GM18511 (cell line): ENCODE data around the gene SLC22A2.
"Not testable (repeated sequence)": the region's sequence is repeated elsewhere in the genome, so short reads cannot be mapped to it uniquely, and the experiment has no call there.

Experiments
- ATAC-seq: cut with Tn5 transposase; IDR thresholded peaks from one replicate; pipeline ENCODE4 v1.9.1; 2021; ENCODE audit warnings: mild to moderate bottlenecking, moderate library complexity; ENCODE audit not compliant: unreplicated experiment

SLC22A2 gene

DNA sequence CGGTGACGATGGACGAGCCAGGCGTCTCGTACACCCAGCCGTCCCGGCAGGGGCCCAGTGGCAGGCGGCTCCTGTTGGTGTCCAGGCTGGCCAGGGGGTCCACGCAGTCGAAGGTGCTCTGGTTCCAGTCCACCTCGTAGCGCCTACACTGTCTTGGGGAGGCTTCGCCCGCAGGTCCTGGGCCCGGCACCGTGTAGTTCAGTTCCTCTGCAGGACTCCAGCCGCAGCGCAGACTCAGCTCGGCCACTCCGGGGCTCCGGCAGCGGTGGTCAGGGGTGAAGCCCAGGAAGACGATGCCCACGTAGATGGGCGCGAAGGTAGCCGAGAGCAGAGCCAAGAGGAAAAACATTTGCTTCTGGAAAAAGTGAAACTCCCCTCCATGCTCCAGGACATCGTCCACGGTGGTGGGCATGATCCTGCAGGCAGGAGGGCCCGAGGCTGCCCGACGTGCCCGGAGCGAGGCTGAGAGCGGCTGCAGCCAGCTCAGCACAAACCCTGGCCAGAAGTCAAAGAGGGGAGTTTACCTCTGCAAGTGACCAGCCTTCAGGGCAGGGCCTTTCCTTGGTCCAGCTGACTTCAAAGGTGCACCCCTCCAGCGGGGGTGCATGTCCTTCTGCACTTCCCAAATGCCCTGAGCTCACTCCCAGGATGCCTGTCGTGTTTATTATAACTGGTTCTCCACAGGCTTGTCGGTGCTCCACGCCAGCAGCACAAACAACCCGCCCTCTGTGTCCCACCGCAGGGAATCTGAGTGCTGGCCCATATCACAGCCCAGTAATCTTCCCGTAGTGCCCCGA lies at the start of gene SLC22A2:
Gene SLC22A2, minus strand, starts transcription at position 476 of the 797 bp plus-strand sequence. Its CDS starts 64 bp downstream, at position 412.
- ATAC-seq: no peak

DNA sequence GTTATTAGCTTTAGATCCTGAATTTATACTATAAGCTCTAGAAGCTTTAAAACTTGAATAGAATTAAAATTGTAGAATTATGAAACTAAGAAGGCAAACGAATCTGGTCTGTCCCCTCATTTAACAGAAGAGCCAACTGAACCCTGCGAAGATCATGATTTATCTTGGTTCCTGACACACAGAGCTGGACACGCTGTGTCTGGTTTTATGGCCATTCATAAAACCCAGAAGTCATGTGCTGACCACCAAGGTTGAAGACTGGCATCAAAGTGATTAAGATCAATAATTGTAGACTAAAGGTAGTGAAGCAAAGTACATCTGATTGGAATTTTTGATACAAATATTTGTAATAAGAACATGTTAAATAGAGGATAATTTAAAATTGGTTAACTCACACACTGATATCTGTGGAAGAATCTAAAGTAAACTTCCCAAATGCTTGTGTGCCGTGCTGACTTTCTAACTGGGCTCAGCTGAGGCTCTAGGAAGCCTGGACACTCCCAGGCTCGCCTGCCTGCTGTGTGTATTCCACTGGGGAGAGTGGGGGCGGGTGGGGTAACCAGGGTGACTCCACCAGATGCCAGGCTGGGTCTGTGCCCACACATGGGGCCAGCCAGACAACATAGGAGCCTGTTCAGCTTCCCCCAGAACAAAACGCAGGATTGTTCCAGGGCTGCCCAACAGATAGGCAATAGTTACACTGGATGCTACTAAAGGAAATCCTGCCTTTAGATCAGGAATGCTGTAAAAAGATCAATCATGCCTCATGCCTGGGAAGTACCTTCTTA lies 47.5 kb upstream of the SLC22A2 start:
- ATAC-seq: no peak

DNA sequence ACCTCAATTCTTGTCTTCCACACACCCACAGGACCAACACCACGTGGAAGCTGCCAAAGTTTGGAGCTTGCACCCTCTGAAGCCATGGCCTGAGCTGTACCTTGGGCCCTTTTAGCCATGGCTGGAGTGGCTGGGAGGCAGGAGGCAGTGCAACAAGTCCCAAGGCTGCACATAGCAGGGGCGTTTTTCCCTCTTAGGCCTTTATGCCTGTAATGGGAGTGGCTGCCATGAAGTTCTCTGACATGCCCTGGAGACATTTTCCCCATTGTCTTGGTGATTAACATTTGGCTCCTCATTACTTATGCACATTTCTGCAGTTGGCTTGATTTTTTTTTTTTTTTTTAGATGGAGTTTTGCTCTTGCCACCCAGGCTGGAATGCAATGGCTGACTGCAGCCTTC lies 45.2 kb upstream of the SLC22A2 start:
- no peak for ATAC-seq

DNA sequence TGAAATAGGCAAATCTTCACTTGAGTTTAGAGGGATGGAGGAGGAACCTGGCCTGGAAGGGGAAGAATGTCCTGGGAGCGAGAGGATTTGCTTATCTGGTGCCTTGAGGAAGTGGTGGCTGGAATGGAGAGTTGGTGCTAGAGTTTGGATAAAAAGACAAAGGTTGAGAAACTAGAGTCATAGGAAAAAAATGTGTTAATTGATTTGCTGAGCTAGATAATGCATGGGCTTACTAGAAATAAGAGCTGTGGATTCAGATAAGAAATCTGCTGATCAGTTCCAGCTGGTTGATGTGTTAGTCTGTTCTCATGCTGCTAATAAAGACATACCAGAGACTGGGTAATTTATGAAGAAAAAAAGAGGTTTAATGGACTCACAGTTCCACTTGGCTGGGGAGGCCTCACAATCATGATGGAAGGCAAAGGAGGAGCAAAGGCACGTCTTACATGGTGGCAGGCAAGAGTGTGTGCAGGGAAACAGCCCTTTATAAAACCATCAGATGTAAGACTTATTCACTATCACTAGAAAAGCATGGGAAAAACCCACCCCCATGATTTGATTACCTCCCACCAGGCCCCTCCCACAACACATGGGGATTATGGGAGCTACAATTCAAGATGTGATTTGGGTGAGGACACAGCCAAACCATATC lies 43.9 kb upstream of the SLC22A2 start:
- ATAC-seq: not testable (repeated sequence)

DNA sequence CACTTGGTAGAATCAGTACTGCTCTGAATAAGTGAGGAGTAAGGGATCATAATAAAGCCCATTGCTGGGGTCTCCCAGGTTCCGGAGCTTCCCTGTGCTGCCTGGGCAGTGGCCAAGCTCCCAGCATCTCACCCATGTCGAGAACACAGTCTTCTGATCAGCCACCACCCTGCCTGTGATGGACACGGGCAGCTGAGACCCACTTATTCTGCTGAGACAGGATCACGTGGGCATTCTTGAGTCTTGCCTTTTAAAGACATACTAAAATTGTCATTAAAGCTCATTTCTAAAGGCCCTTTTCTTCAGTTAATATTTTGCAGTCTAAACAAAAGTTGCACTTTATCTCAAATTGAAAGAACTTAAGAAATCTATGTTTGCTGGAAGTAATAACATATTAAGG lies 42.7 kb upstream of the SLC22A2 start:
- no peak for ATAC-seq

DNA sequence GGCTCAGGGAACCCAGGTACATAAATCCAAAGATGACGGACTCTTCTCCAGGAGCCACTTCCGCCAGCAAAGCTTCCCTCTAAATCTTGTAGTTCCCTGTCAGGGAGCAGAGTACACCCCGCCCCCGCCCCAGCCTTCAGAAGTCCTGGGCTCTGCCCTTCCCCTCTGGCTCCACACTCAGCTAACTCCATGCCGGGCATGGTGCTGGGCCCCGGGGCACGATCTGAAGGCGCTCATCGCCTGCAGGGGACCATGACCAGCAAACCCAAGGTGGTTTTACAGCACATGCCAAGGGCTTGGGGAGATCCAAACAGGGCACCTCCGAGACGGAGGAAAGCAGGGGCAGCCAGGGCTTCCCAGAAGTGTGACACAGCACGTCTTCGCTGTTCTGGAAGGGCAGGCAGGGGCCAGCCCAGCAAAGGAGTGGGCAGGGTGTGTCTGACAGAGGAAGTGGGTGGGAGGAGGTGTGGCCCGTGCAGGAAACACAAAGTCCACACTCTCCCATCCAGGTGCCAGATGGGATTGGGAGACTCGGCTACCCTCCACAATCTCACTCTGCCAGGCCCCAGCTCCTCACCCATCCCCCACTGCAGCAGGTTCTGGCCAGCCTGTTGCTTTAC lies 41.6 kb upstream of the SLC22A2 start:
- no peak for ATAC-seq

DNA sequence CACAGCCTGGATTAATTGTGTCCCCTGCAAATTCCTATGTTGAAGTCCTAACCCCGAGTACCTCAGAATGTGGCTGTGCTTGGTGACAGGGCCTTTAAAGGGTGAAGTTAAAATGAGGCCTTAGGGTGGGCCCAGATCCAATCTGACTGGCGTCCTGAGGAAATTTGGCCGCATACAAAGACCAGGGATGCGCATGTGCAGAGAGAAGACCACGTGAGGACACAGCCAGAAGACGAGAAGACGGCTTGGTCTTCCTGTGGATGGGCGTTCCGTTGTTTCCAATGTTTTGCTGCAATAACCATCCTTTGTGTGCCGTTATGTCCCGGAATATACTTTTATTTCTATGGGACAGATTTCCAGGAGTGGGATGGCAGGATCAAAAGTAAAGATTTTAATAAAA lies 40.9 kb upstream of the SLC22A2 start:
- no peak for ATAC-seq

DNA sequence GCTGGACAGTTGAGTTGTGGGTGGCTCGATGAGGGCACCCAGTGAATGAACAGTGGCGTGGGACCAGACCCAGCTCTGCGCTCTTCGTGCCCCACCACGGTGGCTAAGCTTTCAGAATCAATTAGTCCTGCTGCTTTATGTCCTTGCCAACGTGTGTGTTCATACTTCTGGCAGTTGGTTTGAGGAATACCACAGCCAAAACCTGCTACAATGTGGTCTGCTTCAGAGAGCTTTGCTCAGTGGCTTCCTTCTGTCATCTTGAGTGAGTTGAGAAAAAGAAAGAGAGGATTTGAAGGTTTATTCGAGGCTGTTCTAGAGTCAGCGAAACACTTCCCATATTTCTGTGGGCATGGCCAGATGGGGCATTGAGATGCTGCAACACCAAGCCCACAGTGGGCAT lies 39.5 kb upstream of the SLC22A2 start:
- no peak for ATAC-seq

DNA sequence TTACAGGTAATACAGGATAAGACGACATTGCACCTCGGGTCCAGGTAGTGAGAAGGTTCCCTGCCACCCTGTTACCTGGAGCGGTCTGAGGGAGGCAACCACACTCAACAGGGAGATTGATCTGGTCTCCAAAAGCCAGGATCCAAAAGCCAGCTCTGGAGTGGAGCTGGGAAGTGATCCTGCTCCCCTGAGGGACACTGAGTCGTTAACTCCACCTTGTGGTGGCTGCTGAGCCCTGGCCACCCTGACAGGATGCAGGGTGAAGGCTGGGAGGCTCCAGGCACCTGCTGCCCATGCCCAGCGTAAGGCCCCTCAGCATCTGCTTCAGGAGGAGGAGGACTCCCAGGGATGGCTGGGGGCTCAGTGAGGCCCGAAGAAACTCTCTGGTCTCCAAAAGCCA lies 38.7 kb upstream of the SLC22A2 start:
- no peak for ATAC-seq

DNA sequence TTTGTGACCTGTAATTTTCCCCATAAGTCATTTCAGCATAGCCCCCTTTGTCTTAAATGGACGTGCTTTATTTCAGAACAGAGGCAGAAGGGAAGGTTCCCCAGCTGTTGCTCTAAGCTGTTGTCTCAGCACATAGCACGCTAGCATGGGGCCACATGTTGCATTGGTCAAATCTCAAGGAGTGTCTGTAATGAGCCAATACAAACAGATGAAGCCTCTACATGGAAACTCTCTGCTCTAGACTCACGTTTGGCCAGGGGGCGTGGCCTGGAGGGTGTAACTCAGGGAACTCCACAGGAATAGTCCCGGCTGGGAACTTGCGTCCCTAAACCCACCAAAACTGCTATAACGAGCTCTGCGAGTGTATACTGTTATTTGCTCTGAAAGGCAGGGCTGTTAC lies 35.2 kb upstream of the SLC22A2 start:
- ATAC-seq: no peak

DNA sequence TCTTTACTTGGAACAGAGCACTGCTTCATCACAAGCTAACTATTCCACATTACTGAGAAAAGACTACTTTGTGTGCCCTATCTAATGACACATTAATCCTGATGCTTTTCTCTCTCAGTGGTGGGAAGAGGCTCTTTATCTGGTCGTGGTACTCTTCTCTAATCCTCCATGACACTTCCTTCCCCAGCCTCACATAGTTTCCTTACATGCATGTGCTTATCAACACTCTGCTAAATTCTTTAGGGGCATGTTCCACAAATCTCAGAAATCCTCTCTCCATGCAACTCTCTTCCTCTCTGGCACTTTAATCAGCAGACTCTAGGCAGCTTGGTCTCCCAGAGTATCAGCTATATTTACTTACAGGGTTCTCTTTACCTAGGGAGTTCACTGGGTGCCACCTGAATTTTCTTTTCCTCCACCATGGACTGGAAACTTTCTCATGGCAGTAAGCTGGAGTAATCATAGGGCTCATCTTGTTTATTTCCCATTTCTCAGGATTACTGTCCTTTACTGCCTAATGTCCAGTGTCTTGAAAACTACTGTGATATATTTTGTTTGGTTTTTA lies 27.0 kb upstream of the SLC22A2 start:
- no peak for ATAC-seq

DNA sequence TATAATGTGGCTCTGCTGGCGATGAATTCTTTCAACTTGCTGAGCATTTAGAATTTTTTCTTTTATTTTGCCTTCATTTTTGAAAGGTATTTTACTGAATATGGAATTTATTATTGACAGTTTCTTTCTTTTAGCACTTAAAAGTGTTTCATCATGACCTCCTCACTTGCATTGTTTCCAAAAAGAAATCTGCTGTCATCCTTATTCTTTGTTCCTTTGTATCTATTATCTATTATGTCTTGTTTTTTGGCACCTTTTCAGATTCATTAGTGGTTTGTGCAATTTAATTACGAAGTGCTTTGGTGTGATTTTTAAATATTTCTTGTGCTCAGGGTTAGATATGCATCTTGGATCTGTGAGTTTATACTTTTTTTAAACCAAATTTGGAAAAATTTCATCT lies 26.0 kb upstream of the SLC22A2 start:
- no peak for ATAC-seq

DNA sequence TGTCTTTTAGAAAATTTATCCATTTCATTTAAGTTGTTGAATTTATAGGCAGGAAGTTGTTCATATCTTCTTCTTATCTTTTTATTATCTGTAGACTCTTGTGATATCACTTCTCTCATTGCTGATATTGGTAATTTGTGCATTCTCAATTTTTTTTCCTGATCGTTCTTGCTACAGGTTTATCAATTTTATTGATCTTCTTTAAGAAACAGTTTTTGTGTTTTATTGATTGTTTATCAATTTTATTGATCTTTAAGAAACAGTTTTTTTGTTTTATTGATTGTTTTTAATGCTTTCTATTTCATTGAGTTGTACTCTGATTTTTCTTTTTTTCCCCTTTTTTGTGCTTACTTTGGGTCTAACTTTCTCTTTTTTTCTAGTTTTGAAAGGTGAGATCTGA lies 23.8 kb upstream of the SLC22A2 start:
- ATAC-seq: no peak

DNA sequence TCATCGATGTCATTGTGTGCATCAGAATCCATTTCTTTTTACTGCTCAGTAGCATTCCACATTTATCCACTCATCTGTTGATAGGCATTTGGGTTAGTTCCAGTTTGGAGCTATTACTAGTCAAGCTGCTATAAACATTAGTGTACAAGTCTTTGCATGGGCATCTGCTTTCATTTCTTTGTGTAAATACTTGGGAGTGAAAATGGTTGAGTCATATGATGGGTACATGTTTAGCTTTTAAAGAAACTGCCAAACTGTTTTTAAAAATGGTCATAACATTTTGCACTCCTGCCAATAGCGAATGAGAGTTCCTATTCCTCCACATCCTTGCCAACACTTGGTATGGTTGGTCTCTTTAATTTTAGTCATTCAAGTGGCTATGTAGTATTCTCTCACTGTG lies 21.2 kb upstream of the SLC22A2 start:
- no peak for ATAC-seq

DNA sequence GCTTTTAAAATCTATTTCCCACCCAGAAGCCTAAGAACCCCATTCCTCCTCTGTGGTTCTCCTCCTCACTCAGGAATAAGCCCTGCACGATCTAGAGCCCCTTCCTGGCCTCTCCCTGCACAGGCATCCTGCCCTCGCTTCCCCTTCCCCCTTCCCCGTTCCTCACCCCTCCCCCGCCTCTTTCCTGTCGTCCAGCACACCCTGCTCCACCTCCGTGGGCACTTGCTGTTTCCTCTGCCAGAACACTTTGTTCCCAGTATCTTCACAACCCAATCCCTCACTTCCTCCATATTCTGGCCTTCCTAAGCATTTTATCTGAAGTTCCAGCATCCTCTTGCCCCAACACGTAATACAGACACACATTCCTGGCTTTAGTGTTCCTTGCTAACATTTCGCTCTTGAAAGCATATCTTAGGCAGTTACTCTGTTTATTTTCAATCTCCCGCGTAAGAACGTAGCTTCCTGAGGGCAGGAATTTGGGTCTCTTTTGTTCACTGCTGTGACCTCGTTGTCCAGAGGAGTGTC lies 20.2 kb upstream of the SLC22A2 start:
- no peak for ATAC-seq

DNA sequence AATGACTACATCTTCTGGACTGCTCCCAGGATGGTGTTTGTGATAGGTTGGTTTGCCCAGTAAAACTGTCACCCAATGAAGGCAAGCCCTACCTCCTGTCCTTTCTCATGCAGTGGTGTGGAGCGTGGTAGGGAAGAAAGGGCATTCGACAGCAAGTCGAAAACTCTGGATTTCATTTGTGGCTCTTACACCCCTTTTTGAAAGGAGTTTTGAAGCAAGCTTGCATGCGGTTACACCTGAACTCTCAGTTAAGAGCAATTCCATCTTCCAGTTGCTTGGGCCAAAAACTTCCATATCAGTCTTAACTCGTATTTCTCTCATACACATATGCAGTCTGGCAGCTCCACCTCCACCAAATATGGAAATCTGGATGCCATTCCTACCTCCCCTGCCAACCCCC lies 19.7 kb upstream of the SLC22A2 start:
- ATAC-seq: no peak

DNA sequence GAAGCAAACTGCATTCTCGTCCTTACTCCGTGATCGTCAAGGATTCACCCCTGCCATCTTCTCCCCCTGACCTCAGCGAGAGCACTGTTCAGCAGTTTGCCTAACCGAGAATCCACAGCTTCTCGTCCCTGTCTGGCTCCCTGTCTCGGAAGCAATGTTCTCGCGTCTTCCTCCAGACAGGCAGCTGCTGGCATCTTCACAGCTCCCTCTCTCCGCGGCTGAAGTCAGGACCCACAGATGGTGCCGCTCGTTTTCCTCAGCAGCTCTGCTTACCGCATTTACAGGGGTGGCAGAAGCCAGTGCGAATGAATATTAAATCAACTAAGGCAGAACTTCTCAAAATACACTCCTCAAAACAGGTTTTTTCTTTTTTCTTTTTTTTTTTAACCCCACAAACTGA lies 18.9 kb upstream of the SLC22A2 start:
- ATAC-seq: no peak

DNA sequence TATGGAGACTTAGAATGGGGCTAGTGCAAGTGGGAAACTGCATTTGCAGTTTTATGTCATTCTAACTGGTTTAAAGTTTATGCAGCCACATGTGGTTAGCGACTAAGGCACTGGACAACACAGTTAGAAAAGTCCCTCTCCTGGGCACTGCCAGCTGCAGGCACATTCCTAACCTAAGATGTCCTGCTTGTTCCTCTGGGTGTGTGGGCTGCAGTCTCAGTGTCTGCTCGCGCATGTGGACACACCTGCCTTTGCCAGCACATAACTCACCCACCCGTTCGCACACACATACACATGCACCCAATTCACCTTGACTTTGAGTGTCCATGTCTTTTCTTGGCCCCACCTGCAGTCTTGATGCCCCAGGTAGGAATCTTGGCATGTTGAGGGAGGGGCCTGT lies 18.5 kb upstream of the SLC22A2 start:
- ATAC-seq: no peak

DNA sequence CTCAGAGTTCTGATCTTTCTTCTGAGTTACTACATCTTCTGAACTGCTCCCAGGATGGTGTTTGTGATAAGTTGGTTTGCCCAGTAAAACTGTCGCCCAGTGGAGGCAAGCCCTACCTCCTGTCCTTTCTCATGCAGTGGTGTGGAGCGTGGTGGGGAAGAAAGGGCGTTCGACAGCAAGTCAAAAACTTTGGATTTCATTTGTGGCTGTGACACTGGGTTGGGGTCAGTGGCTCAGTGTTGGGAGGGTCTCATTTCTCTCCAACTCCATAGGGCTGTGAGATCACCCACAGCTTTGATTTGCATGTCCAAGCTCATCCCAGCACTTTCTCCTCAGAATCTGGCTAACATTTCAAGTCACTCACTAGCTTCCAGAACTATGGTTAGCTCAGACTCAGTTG lies 17.5 kb upstream of the SLC22A2 start:
- no peak for ATAC-seq

DNA sequence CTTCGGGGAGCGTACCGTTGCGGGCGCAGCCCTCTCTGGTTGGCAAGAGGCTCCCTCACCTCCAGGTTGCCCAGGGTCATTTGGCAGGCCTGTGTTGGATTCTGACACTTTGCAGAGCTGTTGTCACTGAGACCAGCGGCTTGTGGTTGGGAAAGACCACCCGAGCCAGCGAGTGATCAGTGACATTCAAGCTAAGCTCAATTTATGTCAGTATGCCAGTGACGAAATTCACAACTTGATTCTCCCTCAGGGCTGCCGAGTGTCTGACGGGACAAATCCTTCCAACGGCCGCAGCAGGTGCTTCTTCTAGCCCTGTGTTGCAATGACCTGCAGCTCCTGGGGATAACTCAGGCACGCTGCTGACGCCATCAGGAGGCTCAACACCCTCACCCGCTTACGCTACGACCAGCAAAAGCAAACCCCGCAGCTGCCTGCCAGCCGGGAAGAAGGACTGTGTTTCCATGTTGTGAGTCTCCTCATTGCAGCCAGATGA lies 16.9 kb upstream of the SLC22A2 start:
- no peak for ATAC-seq
